HCEC 1CT (cell line): ENCODE data around the gene ZNF223.

ENCODE experiments used
- DNase-seq: peaks from one replicate; pipeline ENCODE4 v3.0.0-alpha.2; 2017

ZNF223 gene

DNA sequence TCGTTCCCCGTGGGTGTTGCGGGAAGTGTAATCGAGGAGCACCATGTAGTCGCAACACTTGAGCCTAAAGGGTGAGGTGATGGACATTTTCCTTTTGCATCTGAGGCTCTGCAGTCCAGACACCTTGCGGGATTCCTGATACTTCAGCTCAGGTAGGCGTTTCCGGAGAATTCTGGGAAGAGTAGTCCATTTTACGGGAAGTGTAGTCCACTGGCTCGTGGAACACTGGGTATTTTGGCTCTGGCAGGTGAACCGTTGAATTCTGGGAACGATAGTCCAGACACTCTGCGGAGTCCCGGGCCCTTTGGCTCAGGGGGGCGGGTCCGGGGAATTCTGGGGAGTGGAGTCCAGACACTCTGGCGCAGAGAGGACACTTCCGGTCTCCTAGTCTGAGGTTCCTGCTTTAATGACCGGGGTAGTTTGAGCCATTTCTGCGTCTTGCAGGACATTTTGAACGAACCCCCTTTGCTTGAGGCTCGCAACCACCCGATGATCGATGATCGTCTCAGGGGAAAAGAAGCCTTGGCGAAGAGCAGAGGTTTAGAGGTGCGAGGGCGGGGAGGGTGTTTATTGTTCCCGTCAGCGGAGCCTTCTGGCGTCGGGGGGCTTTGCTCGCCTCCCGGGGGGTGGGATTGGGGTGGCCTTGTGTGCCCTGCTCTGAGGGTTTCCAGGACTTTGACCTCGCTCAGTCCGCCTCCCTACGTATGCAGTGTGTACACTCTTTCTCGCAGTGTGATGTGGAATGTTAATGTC lies at the start of gene ZNF223:
Gene ZNF223 (plus strand): TSS at position 387 of the 753 bp plus-strand sequence. CDS start 3,141 bp downstream, outside the sequence.
- DNase-seq, result peak; percentile 93

DNA sequence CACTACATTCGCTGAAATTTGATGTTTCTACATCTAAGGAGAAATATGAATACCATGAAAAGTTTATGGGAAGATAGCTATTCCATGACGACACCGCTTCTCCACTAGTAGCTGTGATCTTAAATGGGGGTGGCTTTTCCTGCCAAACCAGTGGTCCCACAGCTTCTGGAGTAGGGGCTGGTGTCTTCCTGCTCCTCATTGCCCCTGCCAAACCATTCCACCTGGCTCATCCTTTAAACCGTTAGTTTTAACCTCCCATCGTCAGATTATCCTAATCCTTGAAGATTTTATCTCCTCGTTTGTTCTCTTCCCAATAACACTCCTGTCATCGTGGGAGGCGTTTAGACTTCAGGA lies 49.6 kb upstream of the ZNF223 start:
- DNase-seq, result no peak

DNA sequence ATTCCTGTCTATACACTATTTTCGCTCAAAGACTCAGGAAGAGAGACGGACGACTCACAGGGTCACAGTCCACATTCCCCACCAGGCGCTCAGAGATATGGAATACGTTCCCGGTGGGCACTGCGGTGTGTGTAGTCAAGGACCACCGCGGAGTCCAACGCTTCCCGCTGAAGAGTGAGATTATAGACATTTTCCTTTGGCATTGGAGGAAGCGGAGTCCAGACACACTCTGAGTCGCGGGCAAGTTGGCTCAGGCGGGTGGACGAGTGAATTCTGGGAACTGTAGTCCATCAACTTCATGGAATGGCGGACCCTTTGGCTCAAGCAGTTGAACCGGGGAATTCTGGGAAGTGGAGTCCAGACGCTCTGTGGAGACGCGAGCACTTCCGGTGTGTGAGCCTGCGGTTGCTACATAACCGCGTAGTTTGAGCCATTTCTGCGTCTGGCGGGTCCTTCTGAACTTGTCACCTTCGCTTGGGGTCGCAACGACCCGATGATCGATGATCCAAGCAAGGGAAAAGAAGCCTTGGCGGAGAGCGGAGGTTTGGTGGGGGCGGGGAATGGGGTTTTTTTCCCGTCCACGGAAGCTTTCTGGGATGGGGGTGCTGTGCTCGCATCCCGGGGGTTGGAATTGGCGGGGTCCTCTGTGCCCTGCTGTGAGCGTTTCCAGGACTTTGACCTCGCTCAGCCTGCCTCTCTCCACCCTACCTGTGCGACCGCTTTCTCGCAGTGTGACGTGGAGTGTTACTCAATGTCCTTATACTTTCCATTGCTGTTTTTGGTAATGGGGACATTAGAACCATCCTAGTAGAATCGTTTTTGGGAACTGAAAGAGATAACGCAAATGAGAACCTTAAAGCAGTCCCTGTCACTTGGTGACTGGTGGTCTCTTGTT lies 49.0 kb upstream of the ZNF223 start, which contains the start of gene ZNF230:
Gene ZNF230 (plus strand): TSS at position 392 of the 895 bp plus-strand sequence. CDS start 4,122 bp downstream, outside the sequence.
- peak; percentile 95 for DNase-seq

DNA sequence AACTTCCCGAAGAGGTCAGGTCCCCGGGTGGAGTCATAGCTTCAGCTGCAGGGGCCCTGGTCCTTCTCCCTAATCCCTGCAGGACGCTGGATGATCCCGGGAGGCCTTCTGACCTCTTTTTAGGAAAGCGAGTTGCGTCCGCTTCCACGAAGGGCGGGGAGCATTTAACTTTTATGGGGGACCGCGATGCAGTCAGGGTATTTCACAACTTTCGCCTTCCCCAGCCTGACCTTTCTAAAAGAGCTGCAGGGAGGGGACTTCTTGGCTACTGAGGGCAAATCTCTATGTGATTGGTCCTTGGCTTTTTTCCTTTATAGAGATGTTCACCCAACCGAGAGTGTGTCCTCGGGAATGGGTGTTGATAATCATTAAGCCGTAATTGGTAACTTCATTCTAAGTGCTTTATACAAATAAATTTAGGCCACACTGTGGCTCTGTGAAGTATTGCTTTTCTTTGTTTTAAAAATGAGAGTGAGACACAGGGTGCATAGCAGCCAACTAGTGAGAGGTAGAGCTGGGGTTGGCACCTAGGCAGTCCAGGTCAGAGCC lies 48.3 kb upstream of the ZNF223 start:
- peak; percentile 25 for DNase-seq

- DNase-seq, result no peak
These were observed 45.9 kb upstream of the ZNF223 start for GRCh38 chr19:44005973-44006372.

- DNase-seq, result no peak
These were observed 44.4 kb upstream of the ZNF223 start for GRCh38 chr19:44007473-44007872.

DNA sequence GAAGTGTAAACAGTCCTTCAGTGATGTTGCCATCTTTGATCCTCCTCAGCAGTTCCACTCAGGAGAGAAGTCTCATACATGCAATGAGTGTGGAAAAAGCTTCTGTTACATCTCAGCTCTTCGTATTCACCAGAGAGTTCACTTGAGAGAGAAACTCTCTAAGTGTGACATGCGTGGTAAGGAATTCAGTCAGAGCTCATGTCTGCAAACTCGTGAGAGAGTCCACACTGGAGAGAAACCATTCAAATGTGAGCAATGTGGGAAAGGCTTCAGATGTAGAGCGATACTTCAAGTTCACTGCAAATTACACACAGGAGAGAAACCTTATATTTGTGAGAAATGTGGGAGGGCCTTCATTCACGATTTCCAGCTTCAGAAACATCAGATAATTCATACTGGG lies 41.4 kb upstream of the ZNF223 start:
- no peak for DNase-seq

GRCh38 chr19:44019498-44019897 lies 32.3 kb upstream of the ZNF223 start:
- no peak for DNase-seq

DNA sequence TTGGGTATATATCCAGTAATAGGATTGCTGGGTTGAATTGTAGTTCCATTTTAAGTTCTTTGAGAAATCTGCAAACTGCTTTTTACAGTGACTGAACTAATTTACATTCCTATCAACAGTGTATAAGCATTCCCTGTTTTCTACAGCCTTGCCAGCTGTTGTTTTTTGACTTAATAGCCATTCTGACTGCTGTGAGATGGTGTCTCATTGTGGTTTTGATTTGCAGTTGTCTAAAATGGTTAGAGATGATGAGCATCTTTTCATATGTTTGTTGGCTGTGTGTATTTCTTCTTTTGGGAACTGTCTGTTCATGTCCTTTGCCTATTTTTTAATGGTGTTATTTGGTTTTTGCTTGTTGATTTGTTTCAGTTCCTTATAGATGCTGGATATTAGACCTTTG lies 30.6 kb upstream of the ZNF223 start:
- DNase-seq, result no peak

DNA sequence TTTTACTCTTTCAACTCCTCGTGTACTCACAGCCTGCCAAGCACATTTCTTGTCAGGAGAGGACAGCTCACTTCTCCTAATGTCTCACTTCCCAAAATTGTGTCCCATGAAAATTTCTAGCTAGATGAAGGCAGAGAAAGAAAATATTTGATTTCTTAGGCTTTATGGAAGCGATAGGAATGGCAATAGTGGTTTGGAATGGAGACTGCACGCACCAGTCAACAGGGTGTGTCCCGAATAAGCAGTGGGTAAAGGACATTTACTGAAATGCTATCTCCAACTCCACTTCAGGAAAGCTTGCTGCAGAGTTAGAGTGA lies 27.0 kb upstream of the ZNF223 start:
- no peak for DNase-seq

DNA sequence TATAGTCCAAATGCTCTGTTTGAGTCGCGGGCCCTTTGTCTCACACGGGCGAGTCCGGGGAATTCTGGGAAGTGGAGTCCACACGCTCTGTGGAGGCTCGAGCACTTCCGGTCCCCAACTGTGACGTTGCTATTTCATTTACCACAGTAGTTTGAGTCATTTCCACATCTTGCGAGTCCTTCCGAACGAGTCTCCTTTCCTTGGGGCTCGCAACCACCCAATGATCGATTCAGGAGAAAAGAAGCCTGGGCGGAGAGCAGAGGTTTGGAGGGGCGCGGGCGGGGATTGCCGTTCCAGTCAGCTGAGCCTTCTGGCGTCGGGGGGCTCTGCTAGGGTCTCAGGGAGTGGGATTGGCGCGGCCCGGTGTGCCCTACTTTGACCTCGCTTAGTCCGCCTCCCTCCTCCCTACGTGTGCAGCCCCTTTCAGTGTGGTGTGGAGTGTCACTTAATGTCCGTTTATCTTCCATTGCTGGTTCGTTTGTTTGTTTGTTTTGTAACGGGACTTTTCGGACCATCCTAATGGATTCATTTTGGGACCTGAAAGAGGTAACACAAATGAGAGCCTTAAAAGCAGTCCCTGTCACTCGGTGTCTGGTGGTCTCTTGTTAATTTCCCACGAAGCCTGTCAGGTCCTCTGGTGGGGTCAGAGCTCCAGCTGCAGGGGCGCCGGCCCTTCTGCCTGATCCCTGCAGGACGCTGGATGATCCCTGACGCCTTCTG lies 26.5 kb upstream of the ZNF223 start, which contains the start of gene ZNF222:
Gene ZNF222 (plus strand): TSS at position 163 of the 720 bp plus-strand sequence. CDS start 58 bp downstream, at position 221.
- peak; percentile 91 for DNase-seq

DNA sequence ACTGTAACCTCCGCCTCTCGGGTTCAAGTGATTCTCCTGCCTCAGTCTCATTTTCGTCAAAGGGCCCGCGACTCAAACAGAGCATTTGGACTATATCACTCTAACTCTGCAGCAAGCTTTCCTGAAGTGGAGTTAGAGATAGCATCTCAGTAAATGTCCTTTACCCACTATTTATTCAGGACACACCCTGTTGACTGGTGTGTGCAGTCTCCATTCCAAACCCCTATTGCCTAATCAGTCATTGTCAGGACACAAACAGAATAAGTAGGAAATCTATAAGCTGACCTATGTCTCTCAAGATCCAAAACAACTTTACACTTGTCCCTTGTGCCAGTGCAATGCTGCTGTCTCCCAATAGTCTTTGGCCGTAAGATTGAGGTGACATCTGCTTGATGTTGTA lies 25.2 kb upstream of the ZNF223 start:
- DNase-seq, result no peak

DNA sequence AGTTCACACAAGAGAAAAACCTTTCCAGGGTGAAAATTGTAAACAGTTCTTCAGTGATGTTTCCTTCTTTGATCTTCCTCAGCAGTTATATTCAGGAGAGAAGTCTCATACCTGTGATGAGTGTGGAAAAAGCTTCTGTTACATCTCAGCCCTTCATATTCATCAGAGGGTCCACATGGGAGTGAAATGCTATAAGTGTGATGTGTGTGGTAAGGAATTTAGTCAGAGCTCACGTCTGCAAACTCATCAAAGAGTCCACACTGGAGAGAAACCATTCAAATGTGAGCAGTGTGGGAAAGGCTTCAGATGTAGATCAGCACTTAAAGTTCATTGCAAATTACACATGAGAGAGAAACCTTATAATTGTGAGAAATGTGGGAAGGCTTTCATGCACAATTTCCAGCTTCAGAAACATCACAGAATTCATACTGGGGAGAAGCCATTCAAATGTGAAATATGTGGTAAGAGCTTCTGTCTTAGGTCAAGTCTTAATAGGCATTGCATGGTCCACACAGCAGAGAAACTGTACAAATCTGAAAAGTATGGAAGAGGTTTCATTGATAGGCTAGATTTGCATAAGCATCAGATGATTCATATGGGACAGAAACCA lies 19.7 kb upstream of the ZNF223 start:
- no peak for DNase-seq

GRCh38 chr19:44042147-44042546 lies 9.7 kb upstream of the ZNF223 start:
- DNase-seq, result no peak

- DNase-seq, result no peak
These were observed 841 bp upstream of the ZNF223 start for GRCh38 chr19:44050740-44051649.

- DNase-seq, result no peak
These were observed 4.0 kb downstream of the ZNF223 start for GRCh38 chr19:44055870-44056269.

- no peak for DNase-seq
These were observed 7.4 kb downstream of the ZNF223 start for GRCh38 chr19:44059229-44059628.

DNA sequence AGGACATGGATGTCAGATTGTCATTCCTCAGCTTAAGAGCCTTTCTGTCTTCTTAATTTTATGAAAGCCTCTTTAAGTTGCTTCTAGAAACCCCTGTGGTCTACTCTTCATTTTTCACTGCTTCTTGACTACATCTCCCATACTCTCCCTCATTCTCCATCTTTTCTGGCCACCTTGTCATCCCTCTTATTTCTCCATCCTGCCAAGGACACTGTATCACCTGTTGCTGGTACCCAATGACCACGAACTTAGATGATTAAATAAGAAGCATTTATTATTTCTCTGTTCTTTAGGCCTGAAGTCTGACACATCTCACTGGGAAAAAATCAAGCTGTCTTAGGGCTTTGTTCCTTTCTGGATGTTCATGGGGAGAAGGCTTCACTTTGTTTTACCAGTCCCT lies 9.2 kb downstream of the ZNF223 start:
- DNase-seq, result no peak

DNA sequence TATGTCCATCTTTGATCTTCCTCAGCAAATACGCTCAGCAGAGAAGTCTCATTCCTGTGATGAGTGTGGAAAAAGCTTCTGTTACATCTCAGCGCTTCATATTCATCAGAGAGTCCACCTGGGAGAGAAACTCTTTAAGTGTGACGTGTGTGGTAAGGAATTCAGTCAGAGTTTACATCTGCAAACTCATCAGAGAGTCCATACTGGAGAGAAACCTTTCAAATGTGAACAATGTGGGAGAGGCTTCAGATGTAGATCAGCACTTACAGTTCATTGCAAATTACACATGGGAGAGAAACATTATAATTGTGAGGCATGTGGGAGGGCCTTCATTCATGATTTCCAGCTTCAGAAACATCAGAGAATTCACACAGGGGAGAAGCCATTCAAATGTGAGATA lies 14.5 kb downstream of the ZNF223 start:
- no peak for DNase-seq

DNA sequence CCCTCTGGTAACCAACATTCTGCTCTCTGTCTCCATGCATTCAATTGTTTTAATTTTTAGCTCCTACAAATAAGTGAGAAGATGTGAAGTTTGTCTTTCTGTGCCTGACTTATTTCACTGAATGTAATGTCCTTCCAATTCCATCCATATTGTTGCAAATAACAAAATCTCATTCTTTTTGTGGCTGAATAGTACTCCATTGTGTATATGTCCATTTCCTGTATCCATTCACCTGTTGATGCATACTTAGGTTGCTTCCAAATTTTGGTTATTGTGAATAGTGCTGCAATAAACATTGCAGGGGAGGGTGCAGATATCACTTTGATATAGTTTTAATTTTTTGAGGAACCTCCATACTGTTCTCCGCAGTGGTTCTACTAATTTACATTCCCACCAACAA lies 17.6 kb downstream of the ZNF223 start:
- no peak for DNase-seq

GRCh38 chr19:44071824-44072542 lies 20.1 kb downstream of the ZNF223 start, which contains the start of gene ZNF284:
Gene ZNF284 (plus strand): TSS chr19:44072159. CDS start chr19:44076390, 4,231 bp downstream.
- DNase-seq, result peak; percentile 87
